CD8-positive, alpha-beta memory T cell (primary cell): ENCODE results near the gene LASP1. TPM values are rescaled to one million over a fixed set of nuclear protein-coding genes. Genes with fewer than 3 reads are reported as not detected.

Source experiments
- CTCF ChIA-PET: fragments of 350-600 bp; sonication (Branson Sonifier 250); formaldehyde crosslinking; loops from one replicate; lab custom pipeline; 2021; ENCODE audit warnings: antibody characterized with exemption; lab: Charles Lee
- POLR2A ChIA-PET: fragments of 350-600 bp; sonication (Branson Sonifier 250); formaldehyde crosslinking; loops from one replicate; lab custom pipeline; 2021; ENCODE audit warnings: antibody characterized with exemption; lab: Charles Lee
- DNase-seq, 5 donors: peaks; one replicate each; pipeline versions ENCODE4 v3.0.0 to v3.0.0-alpha.2; 2020 to 2022; ENCODE audit warnings: mixed read lengths in 1 of 5
- H3K27ac ChIP-seq: one replicate; pipeline ENCODE4 v1.7.0; 2013; ENCODE audit warnings: low read depth, mild to moderate bottlenecking, low read length, moderate library complexity
- H3K27me3 ChIP-seq: 2 replicates; pipeline ENCODE4 v1.7.0; 2013; ENCODE audit warnings: low read length, mild to moderate bottlenecking; ENCODE audit not compliant: insufficient read depth, poor library complexity, severe bottlenecking
- H3K36me3 ChIP-seq: 2 replicates; pipeline ENCODE4 v1.7.0; 2013; ENCODE audit warnings: mild to moderate bottlenecking, low read length, moderate library complexity; ENCODE audit not compliant: insufficient read depth
- H3K4me1 ChIP-seq: 2 replicates; pipeline ENCODE4 v1.7.0; 2013; ENCODE audit warnings: mild to moderate bottlenecking, low read length, moderate library complexity; ENCODE audit not compliant: insufficient read depth
- H3K4me3 ChIP-seq: 2 replicates; pipeline ENCODE4 v1.7.0; 2013; ENCODE audit warnings: mild to moderate bottlenecking, low read length
- H3K9me3 ChIP-seq: 2 replicates; pipeline ENCODE4 v1.7.0; 2013; ENCODE audit warnings: mild to moderate bottlenecking, low read length
- H3K27ac Mint-ChIP-seq, 8 donors: one replicate each; pipeline ENCODE4 v1.8.0; 2020 to 2021; ENCODE audit warnings: mixed read lengths in 8 of 8, mild to moderate bottlenecking in 6 of 8, inconsistent platforms in 3 of 8, moderate library complexity in 3 of 8
- H3K27me3 Mint-ChIP-seq, 2 donors: one replicate each; pipeline ENCODE4 v1.8.0; 2020 to 2021; ENCODE audit warnings: mixed read lengths in 2 of 2, mild to moderate bottlenecking in 1 of 2, moderate library complexity in 1 of 2
- H3K36me3 Mint-ChIP-seq, 3 donors: one replicate each; pipeline ENCODE4 v1.8.0; 2020 to 2021; ENCODE audit warnings: mixed read lengths in 3 of 3, inconsistent platforms in 1 of 3, mild to moderate bottlenecking in 1 of 3
- H3K4me1 Mint-ChIP-seq, 3 donors: one replicate each; pipeline ENCODE4 v1.8.0; 2020 to 2021; ENCODE audit warnings: mixed read lengths in 3 of 3, inconsistent platforms in 1 of 3, mild to moderate bottlenecking in 1 of 3
- H3K4me3 Mint-ChIP-seq, 7 donors: one replicate each; pipeline ENCODE4 v1.8.0; 2020 to 2021; ENCODE audit warnings: mixed read lengths in 7 of 7, mild to moderate bottlenecking in 6 of 7, moderate library complexity in 4 of 7, inconsistent platforms in 2 of 7
- H3K9me3 Mint-ChIP-seq, 5 donors: one replicate each; pipeline ENCODE4 v1.8.0; 2020 to 2022; ENCODE audit warnings: mixed read lengths in 5 of 5, mild to moderate bottlenecking in 3 of 5, moderate library complexity in 2 of 5, inconsistent platforms in 1 of 5
- polyA plus RNA-seq: library from polyadenylated mRNA; unstranded; fragments of 300-500 nt; fragmentation: Illumina TruSeq; gene quantifications from one replicate; pipeline ENCODE4 v1.2.3, GENCODE V29; 2021
- total RNA-seq, 2 experiments: library from RNA; stranded (reverse); gene quantifications; one replicate each; pipeline ENCODE4 v1.2.3, GENCODE V29; 2021

Gene LASP1
- total and polyA plus RNA-seq, 3 experiments from 2014 or later: 76.1 to 135 (median 128) TPM

DNA sequence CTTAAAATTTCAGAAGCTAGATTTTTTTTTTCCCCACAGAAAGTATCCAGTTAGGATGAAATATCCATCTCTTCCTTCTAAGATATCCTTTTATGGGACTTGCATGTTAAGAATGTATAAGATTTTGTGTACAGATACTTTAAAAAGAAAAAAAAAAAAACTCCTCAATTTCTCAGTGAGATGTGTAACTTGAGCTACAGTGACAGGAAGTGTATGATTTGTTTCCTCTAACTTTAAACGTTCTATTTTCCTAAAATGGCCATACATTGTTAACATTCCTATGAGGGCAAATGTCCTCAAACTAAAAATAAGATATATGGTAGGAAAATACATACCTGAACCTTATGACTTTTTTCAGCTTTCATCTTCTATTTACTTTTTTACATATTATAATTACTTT lies 88.5 kb downstream of the LASP1 start:
- Mint-ChIP-seq H3K36me3 (no peaks in the 10 kb centered on the region), H3K4me1 (peaks cover 15 to 39% (median 20%) of the 10 kb centered on the region in 3 donors), H3K4me3 (no peak overlapping the region), H3K27ac (no peak overlapping the region), H3K27me3 (no peaks in the 10 kb centered on the region), H3K9me3 (no peaks in the 10 kb centered on the region)
- Histone ChIP-seq H3K27ac (no peak overlapping the region), H3K27me3 (no peaks in the 10 kb centered on the region), H3K9me3 (no peaks in the 10 kb centered on the region), H3K36me3 (no peaks in the 10 kb centered on the region), H3K4me1 (peaks cover 22% of the 10 kb centered on the region), H3K4me3 (no peak overlapping the region)
- no peak for DNase-seq
- ChIA-PET POLR2A (interaction anchor here (0.5 to 0.7 kb wide), 3 partner anchors 56 to 1600 kb away, joined by 3 to 6 read pairs (median 3); no protein-coding TSS in a partner anchor), CTCF (interaction anchor here (1.0 to 1.6 kb wide), 2 partner anchors 9 to 216 kb away, joined by 3 to 4 read pairs; partner anchors contain the start of gene FBXO47)

DNA sequence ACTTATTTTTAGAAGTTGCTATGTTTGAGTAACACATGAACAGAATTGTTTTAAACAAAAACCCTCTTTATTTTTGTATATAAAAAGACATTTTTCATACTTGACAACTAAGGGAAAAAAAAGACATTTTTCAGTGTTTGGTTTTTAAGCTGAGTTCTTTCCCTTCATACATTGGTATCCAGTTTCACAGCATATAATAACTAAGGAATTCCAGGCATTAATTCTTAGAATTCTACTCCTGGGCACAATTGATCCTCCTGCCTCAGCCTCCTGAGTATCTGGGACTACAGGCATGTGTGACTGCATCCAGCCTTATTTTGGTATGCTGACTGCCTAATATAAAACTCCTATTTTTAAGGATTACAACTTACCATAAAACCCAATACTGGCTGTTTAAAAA lies 88.9 kb downstream of the LASP1 start:
- no peak overlapping the region for H3K27ac Mint-ChIP-seq

DNA sequence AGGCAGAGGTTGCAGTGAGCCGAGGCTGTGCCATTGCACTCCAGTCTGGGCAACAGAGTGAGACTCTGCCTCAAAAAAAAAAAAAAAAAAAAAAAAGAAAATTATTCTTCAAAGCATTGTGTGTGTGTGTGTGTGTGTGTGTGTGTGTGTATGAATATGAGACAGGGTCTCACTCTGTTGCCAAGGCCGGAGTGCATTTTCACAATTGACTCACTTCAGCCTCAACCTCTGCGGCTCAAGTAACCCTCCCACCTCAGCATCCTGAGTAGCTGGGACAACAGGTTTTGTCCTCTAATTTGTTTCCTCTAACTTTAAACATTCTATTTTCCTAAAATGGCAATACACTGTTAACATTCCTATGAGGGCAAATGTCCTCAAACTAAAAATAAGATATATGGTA lies 89.7 kb downstream of the LASP1 start:
- H3K9me3 ChIP-seq: no peaks in the 10 kb centered on the region
- H3K27ac ChIP-seq: no peak overlapping the region
- Mint-ChIP-seq H3K4me3 (no peak overlapping the region), H3K36me3 (no peaks in the 10 kb centered on the region), H3K27me3 (no peaks in the 10 kb centered on the region), H3K27ac (no peak overlapping the region), H3K9me3 (no peaks in the 10 kb centered on the region), H3K4me1 (peaks cover 15 to 39% (median 20%) of the 10 kb centered on the region in 3 donors)
- no peaks in the 10 kb centered on the region for H3K27me3 ChIP-seq
- DNase-seq: no peak
- ChIA-PET POLR2A (interaction anchor here (0.6 kb wide), 1 partner anchor 19 kb away, joined by 6 read pairs; no protein-coding TSS in a partner anchor), CTCF (interaction anchor here (1.0 to 1.9 kb wide), 3 partner anchors 55 to 105 kb away, joined by 3 to 8 read pairs (median 3); partner anchors contain the start of genes LASP1 and RPL23)
- peaks cover 22% of the 10 kb centered on the region for H3K4me1 ChIP-seq
- H3K36me3 ChIP-seq: no peaks in the 10 kb centered on the region
- H3K4me3 ChIP-seq: no peak overlapping the region

More for the DNA sequence above, 88.9 kb downstream of the LASP1 start:
- Histone ChIP-seq H3K27me3 (no peaks in the 10 kb centered on the region), H3K4me1 (peaks cover 22% of the 10 kb centered on the region), H3K4me3 (no peak overlapping the region), H3K36me3 (no peaks in the 10 kb centered on the region), H3K9me3 (no peaks in the 10 kb centered on the region), H3K27ac (no peak overlapping the region)
- no peak for DNase-seq
- POLR2A ChIA-PET: interaction anchor here (0.5 to 0.7 kb wide), 3 partner anchors 57 to 1600 kb away, joined by 3 to 6 read pairs (median 3); no protein-coding TSS in a partner anchor
- peaks cover 15 to 39% (median 20%) of the 10 kb centered on the region in 3 donors for H3K4me1 Mint-ChIP-seq
- no peaks in the 10 kb centered on the region for H3K27me3 Mint-ChIP-seq
- no peaks in the 10 kb centered on the region for H3K9me3 Mint-ChIP-seq
- H3K36me3 Mint-ChIP-seq: no peaks in the 10 kb centered on the region
- CTCF ChIA-PET: interaction anchor here (1.0 to 1.6 kb wide), 2 partner anchors 9 to 216 kb away, joined by 3 to 4 read pairs; partner anchors contain the start of gene FBXO47
- H3K4me3 Mint-ChIP-seq: peak overlapping the region in 1 of 7 donors; percentile 23

DNA sequence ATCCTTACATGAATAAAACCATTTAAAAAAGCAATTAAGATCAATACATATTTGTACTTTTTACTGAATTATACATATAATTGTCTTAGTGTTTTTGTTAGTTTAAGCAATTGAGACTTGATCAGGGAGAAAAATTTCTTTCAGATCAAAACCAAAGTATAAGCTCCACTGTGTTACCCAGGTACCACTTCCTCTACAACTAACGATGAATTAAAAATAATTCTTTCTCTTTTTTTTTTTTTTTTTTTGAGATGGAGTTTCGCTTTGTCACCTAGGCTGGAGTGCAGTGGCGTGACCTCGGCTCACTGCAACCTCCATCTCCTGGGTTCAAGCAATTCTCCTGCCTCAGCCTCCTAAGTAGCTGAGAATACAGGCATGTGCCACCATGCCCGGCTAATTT lies 90.5 kb downstream of the LASP1 start:
- Histone ChIP-seq H3K9me3 (no peaks in the 10 kb centered on the region), H3K36me3 (no peaks in the 10 kb centered on the region), H3K4me3 (no peak overlapping the region), H3K27ac (no peak overlapping the region), H3K27me3 (no peaks in the 10 kb centered on the region), H3K4me1 (peaks cover 22% of the 10 kb centered on the region)
- Mint-ChIP-seq H3K4me1 (peaks cover 15 to 39% (median 20%) of the 10 kb centered on the region in 3 donors), H3K36me3 (no peaks in the 10 kb centered on the region), H3K27ac (peak overlapping the region in 4 of 8 donors; percentile 39 to 77 (median 76)), H3K9me3 (no peaks in the 10 kb centered on the region), H3K27me3 (no peaks in the 10 kb centered on the region), H3K4me3 (peak overlapping the region in 6 of 7 donors; percentile 48 to 85 (median 59))
- ChIA-PET CTCF (interaction anchor here (0.8 to 1.9 kb wide), 3 partner anchors 56 to 93 kb away, joined by 3 to 8 read pairs (median 3); partner anchors contain the start of gene LASP1), POLR2A (interaction anchor here (0.6 to 0.7 kb wide), 6 partner anchors 16 to 192 kb away, joined by 3 to 8 read pairs (median 6); partner anchors contain the start of gene LASP1)
- DNase-seq: peak in 2 of 5 donors; percentile 9 to 40

DNA sequence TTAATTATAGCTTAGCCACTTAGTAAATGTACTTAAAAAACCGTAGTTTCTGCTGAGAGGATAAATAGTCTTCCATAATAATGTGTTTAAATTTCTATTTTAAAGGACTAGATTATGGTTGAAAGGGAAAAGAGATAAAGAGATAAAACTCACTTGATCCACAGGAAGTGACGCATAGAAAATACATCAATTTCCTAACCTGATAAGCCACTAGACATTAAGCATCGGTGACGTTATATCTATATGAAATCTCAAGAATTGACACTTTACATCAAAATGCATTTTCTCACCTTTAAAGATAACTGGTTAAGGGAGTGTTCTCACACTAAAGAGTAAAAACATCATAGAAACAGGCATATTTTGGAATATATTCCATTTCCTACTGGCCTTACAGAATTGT lies 91.6 kb downstream of the LASP1 start:
- peaks cover 15 to 39% (median 20%) of the 10 kb centered on the region in 3 donors for H3K4me1 Mint-ChIP-seq
- peak overlapping the region in 6 of 8 donors; percentile 24 to 72 (median 60) for H3K27ac Mint-ChIP-seq
- H3K27me3 Mint-ChIP-seq: no peaks in the 10 kb centered on the region
- Histone ChIP-seq H3K27me3 (no peaks in the 10 kb centered on the region), H3K9me3 (no peaks in the 10 kb centered on the region), H3K4me3 (no peak overlapping the region), H3K36me3 (no peaks in the 10 kb centered on the region), H3K27ac (no peak overlapping the region), H3K4me1 (peaks cover 22% of the 10 kb centered on the region)
- ChIA-PET CTCF (interaction anchor here (1.9 kb wide), 1 partner anchor 92 kb away, joined by 8 read pairs; the partner anchor contains the start of gene LASP1), POLR2A (no interaction called here)
- H3K9me3 Mint-ChIP-seq: no peaks in the 10 kb centered on the region
- no peaks in the 10 kb centered on the region for H3K36me3 Mint-ChIP-seq
- no peak for DNase-seq
- peak overlapping the region in 5 of 7 donors; percentile 4 to 44 (median 13) for H3K4me3 Mint-ChIP-seq

DNA sequence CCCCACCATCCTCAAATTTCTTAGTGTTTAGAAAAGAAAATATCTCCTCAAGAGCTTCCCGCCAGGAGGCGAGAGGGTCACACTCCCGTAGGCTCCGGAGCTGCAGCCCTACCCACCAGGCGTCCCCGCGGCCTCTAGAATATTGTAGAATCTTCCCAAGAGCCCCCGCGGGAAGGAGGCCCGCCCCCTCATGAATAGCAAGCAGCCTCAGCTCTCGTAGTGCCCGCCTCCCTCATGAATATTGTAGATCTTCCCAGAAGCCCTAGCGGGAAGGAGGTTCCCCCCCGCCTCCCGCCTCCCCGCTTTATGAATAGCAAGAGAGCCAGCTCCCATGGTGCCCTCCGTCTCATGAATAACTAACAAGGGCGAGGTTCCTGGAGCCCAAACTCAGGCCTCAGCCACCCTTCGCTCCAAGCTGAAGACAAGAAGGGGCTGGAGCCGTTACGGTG lies 97.5 kb downstream of the LASP1 start, which contains the start of gene FBXO47:
TSS of gene FBXO47 (minus strand) at position 114 of the 449 bp plus-strand sequence. CDS start 4,378 bp downstream, outside the sequence.
- H3K9me3 Mint-ChIP-seq: no peaks in the 10 kb centered on the region
- ChIA-PET POLR2A (interaction anchor here (1.1 to 1.8 kb wide), 3 partner anchors 98 to 186 kb away, joined by 3 to 6 read pairs (median 4); partner anchors contain the start of genes LASP1 and RPL23), CTCF (interaction anchor here (0.8 to 1.8 kb wide), 8 partner anchors 9 to 208 kb away, joined by 3 to 14 read pairs (median 5); partner anchors contain the start of gene LASP1NB)
- Histone ChIP-seq H3K4me1 (peaks cover 6% of the 10 kb centered on the region), H3K27me3 (no peaks in the 10 kb centered on the region), H3K9me3 (no peaks in the 10 kb centered on the region), H3K4me3 (no peak within 1 kb of the TSS), H3K36me3 (no peaks in the 10 kb centered on the region), H3K27ac (no peak within 1 kb of the TSS)
- no peaks in the 10 kb centered on the region for H3K36me3 Mint-ChIP-seq
- peaks cover 6 to 16% (median 7%) of the 10 kb centered on the region in 3 donors for H3K4me1 Mint-ChIP-seq
- peak within 1 kb of the TSS in 7 of 8 donors; percentile 74 to 95 (median 86) for H3K27ac Mint-ChIP-seq
- peaks cover 0 to 2% of the 10 kb centered on the region in 2 donors for H3K27me3 Mint-ChIP-seq
- peak within 1 kb of the TSS; percentile 51 to 87 (median 81) for H3K4me3 Mint-ChIP-seq
- peak; percentile 68 to 88 (median 79) for DNase-seq

DNA sequence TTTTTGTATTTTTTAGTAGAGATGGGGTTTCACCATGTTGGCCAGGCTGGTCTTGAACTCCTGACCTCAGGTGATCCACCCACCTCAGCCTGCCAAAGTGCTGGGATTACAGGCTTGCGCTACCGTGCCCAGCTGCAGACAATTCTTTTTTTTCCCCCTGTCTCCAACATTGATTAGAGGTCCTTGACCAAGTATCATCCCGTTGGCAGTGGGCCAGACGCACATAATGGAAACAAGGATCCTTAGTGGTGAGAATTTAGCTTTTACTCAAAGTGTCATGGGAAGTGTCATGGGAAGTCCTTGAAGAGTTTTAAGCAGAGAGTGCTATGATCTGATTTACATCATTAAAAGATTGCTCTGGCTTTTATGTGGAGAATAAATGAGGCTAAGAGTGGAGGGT lies 99.4 kb downstream of the LASP1 start:
- ChIA-PET CTCF (no interaction called here), POLR2A (no interaction called here)
- Mint-ChIP-seq H3K27ac (peak overlapping the region in 2 of 8 donors; percentile 4 to 48), H3K4me3 (no peak overlapping the region), H3K4me1 (peaks cover 6 to 16% (median 7%) of the 10 kb centered on the region in 3 donors), H3K36me3 (no peaks in the 10 kb centered on the region), H3K27me3 (peaks cover 0 to 2% of the 10 kb centered on the region in 2 donors), H3K9me3 (no peaks in the 10 kb centered on the region)
- H3K27me3 ChIP-seq: no peaks in the 10 kb centered on the region
- no peak for DNase-seq
- no peaks in the 10 kb centered on the region for H3K9me3 ChIP-seq
- no peak overlapping the region for H3K4me3 ChIP-seq
- no peak overlapping the region for H3K27ac ChIP-seq
- no peaks in the 10 kb centered on the region for H3K36me3 ChIP-seq
- peaks cover 6% of the 10 kb centered on the region for H3K4me1 ChIP-seq
